GM18861 (cell line): Measurements from ENCODE around the gene SP7.
"Not testable (repeated sequence)": the region's sequence is repeated elsewhere in the genome, so short reads cannot be mapped to it uniquely, and the experiment has no call there.

Source experiments
- ATAC-seq: cut with Tn5 transposase; IDR thresholded peaks from one replicate; pipeline ENCODE4 v1.9.1; 2021; ENCODE audit not compliant: unreplicated experiment

Gene SP7

DNA sequence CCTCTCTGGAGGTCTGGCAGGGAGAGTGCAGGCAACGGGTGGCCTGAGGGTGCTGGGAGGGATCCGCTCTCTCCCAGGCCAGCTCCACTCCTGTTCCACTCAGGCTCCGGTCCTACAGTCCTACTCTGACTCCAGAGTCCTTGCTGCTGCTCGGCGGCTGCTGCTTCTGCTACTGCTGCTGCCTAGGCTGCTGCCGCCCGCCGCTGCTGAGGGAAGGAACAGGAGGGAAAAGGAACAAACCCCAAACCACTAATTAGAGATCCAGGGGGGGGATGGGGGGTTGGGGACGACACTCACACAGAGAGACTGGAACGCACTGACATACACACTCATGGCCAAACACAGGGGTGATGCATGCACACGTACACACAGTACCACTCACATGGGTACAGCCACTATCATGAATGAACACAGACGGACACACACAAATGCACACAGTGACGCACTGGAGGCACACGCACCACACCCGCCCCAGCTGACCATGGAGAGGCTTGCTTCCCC, at the start of gene SP7:
SP7 (minus strand) TSS at position 174 of the 501 bp plus-strand sequence. CDS start 708 bp downstream, outside the sequence.
- ATAC-seq = no peak

DNA sequence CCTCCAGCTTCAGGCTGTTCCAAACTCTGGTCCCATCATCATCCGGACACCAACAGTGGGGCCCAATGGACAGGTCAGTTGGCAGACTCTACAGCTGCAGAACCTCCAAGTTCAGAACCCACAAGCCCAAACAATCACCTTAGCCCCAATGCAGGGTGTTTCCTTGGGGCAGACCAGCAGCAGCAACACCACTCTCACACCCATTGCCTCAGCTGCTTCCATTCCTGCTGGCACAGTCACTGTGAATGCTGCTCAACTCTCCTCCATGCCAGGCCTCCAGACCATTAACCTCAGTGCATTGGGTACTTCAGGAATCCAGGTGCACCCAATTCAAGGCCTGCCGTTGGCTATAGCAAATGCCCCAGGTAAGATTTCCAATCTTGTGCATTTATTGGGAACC, 47.1 kb upstream of the SP7 start:
- no peak for ATAC-seq

DNA sequence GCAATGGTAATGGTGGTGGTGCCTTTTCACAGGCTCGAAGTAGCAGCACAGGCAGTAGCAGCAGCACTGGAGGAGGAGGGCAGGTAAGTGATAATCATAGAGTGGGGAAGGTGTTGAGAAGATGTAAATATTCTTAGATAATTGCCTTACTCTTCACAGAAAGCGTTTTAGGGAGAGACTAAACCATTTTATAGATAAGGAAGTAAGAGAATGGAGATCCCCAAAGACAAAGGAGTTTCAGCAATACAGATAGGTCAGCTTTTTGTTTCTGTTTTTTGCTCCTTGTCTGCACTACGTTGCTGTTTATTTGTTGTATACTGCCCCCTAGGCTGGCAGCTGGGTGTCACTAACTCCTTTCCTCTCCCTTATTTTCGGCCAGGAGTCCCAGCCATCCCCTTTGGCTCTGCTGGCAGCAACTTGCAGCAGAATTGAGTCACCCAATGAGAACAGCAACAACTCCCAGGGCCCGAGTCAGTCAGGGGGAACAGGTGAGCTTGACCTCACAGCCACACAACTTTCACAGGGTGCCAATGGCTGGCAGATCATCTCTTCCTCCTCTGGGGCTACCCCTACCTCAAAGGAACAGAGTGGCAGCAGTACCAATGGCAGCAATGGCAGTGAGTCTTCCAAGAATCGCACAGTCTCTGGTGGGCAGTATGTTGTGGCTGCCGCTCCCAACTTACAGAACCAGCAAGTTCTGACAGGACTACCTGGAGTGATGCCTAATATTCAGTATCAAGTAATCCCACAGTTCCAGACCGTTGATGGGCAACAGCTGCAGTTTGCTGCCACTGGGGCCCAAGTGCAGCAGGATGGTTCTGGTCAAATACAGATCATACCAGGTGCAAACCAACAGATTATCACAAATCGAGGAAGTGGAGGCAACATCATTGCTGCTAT, 45.8 kb upstream of the SP7 start:
- no peak for ATAC-seq

DNA sequence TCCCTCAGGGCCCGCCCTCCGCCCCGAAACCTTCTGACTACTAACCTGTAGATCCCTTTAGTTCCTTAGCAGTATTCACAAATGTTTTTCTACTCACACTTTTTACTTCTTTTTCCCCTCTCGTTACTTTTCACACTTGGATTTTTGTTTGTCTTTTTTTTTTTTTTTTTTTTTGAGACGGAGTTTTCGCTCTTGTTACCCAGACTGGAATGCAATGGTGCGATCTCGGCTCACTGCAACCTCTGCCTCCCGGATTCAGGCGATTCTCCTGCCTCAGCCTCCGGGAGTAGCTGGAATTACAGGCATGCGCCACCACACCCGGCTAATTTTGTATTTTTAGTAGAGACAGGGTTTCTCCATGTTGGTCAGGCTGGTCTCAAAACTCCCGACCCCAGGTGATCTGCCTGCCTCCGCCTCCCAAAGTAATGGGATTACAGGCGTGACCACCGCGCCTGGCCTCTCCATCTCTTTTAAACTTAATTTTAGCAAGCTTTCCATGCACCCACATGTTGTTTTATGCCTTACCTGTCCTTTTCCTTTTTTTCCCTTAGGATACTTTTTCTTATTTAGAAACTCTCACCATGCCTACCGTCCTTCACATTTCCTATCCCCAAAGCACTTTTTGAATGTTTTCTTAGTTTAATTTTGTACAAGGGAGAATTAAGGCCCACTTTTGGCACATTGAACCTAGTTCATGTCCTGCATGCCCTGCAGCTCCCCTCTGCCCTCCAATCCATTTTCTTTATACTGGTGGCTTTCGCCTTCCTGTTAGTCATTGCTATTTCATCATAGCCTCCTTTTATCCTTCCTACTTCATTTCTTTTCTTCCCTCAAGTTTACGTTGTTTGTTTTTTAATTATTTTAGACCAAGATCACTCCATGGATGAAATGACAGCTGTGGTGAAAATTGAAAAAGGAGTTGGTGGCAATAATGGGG, 44.9 kb upstream of the SP7 start:
- no peak for ATAC-seq

DNA sequence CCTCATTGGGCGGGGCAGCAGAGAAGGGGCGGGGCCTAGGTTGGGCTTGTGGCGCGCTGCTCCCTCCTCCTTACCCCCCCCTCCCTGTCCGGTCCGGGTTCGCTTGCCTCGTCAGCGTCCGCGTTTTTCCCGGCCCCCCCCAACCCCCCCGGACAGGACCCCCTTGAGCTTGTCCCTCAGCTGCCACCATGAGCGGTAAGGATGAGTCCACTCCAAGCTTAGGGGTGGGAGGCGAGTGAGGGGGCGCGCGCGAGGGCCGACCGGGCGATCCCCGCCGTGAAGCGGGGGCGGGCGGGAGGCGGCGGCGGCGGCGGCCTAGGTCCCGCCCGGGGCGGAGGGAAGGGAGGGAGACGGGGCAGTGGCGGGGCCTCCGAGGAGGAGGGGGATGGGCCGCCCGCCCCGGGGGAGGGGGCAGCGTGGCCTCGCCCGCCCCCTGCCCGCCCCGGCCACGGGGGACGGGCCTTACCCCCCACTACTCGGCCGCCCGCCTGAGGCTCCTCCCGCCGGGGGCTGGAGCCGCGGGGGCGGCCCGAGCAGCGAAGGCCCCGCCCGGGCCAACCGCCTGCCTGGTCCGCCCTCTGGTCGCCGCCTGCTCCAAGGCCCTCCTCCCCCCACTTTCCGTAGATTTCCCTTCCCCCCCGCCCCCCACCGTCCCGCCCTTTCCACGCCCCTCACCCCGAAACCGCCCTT, 44.1 kb upstream of the SP7 start, which contains the start of gene SP1:
SP1 (plus strand) TSS at position 73 of the 690 bp plus-strand sequence; CDS start at position 189, 116 bp downstream.
- peak; percentile 24 for ATAC-seq

DNA sequence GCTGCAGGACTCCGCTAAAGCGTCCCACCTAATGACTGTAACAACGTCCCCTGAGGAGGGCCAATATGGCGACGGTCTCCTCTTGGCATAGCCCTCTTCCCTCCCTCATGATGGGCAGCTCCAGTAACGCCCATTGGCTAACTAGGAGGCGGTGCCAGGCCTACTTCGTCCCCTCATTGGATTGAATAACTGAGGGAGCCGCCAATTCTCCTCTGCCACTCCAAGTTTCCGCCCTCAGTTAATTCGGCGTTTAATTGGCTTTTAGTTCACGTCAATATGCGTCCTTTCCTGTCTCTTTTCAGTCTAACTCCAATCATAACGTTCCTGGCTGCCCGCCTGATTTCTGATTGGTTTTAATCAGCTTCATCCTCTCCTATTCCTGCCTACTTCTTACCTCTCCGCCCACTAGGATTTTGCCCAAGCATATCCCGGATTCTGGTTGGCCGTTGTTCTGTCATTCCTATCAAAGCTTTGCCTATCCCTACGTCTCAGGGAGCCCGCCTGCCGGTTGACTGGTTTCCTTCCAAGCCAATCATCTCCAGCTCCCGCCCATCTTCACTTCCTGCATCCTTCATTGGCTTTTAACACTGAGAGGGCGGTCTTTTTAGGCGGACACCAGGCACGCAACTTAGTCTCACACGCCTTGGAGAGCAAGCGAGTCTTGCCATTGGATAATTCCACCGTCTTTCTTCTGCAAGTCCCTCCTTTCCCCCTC, 43.4 kb upstream of the SP7 start:
- ATAC-seq = peak; percentile 61

DNA sequence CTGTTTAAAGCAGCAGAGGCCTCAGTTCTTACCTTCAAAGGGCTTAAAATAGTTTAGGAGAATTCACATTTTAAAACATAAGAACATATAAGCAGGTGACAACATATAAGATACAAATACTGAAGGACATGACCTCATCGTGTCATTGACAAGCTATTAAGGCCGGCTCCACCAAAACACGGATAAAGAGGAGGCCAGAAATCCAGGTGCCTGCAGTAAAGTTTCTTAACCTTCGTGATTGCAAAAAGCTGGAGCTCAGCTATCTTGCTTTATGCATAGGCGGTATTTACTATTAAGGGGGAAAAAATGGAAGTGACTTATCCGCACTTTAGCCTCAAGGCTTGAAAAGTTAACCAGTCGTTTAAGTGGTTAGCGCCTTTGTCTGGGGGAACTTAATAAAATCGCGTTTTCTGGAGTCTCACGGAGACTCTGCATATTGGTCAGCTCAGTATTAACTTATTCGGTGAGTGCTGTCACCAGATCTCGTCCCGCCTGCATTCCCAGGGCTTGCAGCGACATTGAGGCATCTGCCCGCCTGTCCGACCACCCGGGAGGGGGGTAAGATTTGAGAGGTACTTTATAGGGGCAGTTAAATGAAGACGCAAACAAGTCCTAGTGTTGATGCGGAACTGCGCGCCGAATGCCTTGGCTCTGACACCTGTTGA, 42.7 kb upstream of the SP7 start:
- no peak for ATAC-seq

DNA sequence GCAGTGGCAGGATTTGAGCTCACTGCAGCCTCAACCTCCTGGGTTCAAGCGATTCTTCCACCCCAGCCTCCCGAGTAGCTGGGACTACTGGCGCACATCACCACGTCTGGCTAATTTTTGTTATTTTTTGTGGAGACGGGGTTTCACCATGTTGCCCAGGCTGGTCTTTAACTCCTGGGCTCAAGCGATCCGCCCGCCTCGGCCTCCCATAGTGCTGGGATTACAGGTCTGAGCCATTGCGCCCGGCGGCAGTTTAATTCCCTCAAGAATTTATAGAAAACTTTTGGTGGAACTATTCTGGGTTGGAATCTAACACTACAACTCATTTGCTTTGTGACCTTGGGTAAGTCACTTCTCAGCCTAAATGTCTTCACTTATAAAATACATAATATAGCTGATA, 42.1 kb upstream of the SP7 start:
- no peak for ATAC-seq

DNA sequence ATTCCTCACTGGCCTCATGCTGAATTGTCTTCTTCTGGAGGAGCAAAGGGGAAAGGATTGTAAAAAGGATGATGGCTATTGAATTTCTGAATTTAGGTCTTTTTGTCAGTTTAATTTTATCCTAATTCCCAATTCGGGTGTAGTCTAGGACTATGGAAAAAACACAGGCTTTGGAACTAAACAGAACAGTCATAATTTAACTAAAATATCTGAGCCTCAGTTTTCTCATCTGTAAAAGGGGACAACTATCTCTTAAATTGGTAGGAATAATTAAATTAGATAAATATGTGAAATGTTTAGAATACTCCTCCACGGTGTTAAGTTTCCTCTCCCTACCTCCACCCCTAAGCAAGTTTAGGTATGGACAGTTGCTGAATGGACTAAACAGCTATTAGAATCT, 40.6 kb upstream of the SP7 start:
- ATAC-seq = no peak

DNA sequence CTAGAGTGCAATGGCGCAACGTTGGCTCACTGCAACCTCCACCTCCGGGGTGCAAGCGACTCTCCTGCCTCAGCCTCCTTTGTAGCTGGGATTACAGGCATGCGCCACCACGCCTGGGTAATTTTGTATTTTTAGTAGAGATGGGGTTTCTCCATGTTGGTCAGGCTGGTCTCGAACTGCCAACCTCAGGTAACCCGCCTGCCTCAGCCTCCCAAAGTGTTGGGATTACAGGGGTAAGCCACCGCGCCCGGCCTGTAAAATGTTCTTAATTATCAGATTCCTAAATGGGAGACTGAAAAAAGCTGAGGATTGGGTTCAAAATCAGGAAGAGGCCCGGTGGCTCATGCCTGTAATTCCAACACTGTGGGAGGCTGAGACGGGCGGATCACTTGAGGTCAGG, 38.1 kb upstream of the SP7 start:
- ATAC-seq = not testable (repeated sequence)

DNA sequence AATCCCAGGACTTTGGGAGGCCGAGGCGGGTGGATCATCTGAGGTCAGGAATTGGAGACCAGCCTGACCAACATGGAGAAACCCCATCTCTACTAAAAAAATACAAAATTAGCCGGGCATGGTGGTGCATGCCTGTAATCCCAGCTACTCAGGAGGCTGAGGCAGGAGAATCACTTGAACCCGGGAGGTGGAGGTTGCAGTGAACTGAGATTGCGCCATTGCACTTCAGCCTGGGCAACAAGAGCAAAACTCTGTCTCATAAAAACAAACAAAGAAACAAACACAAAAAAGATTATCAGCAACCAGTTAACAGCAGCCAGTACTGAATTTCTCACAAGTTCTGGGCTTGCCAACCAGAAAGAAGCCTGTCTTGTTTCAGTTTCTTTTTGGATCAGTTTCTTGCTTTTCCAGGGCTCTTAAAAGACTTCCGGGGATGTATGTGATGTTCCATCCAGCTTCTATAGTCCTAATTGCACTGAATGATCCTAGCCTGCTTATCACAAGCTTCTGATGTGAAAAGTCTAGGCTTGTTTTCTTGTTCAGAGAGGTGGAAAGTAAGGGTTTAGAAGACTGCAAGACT, 37.5 kb upstream of the SP7 start:
- not testable (repeated sequence) for ATAC-seq

DNA sequence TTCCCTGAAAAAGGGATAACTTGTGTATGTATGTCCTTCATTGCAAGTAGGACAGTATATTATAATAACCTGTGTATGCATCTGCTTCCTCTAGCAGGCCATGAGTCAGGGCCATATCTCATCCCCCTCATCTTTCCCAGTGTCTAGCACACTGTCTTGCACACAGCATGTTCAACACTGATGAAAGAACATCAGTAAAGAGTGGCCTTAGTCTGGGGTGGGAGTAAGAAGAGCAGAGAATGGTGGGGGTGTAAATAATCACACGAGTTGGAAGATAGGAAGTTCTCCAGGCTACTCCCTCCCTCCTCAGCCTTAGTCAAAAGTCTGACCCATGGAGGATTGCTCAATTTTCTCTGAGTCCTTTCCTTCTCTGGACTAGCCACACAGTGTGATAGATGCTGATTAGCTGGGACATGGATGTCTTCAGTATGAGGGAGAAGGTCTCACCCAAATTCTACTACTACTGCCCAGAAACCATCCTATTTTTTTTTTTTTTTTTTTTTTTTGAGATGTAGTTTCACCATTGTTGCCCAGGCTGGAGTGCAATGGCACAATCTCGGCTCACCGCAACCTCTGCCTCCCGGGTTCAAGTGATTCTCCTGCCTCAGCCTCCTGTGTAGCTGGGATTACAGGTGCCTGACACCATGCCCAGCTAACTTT, 29.2 kb upstream of the SP7 start:
- ATAC-seq = no peak

DNA sequence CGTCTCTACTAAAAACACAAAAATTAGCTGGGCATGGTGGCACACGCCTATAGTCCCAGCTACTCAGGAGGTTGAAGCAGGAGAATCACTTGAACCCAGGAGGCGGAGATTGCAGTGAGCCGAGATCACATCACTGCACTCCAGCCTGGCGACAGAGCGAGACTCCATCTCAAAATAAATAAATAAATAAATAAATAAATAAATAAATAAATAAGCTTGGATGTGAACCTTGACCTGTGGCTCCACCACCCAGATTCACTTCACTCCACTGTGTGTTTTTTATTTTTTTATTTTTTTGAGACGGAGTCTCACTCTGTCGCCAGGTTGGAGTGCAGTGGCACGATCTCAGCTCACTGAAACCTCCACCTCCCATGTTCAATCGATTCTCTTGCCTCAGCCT, 25.5 kb upstream of the SP7 start:
- ATAC-seq = not testable (repeated sequence)

DNA sequence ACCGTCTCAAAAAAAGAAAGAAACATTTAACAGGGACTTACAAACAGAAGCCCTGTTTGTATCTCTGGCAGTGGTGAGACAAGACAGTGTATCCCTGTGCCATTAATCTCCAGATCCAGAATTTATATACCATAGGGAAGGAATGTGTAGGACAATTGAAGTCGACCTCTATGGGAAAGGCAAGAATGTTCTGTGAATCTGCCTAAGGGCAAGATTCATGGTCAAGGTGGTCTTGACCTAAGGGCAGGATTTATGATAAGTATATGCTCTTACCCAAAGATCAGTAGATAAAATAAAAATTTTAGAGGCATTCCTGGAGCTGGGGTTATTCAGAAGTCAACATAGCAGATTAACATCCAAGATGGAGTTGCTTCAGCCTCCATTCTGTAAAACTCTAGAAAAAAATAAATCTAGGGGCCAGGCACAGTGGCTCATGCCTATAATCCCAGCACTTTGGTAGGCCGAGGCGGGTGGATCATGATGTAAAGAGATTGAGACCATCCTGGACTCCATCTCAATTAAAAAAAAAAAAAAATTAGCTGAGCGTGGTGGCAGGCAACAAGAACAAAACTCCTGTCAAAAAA, 22.8 kb upstream of the SP7 start:
- no peak for ATAC-seq

DNA sequence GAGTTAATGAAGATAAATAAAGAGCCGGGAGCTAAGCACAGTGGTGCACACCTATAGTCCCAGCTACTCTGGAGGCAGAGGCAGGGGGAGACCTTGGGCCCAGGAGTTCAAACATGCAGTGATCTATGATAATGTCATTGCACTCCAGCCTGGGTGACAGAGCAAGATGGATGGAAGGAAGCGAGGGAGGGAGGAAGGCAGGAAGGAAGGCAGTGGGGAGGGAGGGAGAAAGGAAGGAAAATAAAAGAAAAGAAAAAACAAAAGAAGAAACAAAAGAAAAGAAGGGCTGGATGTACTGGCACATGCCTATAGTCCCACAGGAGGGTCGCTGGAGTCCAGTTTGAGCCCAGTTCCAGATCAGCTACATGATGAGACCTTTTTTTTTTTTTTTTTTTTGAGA, 19.0 kb upstream of the SP7 start:
- no peak for ATAC-seq

DNA sequence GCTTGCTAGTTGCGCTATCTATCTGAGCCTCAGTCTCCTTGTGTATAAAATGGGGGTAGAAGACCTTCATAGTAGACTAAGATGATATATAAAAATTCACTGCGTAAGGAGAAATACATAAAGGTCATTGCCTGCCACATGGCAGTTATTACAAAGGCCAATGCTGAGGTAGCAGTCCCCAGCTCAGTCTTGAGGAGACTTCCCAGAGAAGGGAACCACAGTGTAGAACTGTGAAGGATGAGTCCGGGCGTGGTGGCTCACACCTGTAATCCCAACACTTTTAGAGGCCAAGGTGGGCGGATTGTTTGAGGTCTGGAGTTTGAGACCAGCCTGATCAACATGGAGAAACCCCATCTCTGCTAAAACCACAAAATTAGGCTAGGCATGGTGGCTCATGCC, 17.1 kb upstream of the SP7 start:
- ATAC-seq = no peak

DNA sequence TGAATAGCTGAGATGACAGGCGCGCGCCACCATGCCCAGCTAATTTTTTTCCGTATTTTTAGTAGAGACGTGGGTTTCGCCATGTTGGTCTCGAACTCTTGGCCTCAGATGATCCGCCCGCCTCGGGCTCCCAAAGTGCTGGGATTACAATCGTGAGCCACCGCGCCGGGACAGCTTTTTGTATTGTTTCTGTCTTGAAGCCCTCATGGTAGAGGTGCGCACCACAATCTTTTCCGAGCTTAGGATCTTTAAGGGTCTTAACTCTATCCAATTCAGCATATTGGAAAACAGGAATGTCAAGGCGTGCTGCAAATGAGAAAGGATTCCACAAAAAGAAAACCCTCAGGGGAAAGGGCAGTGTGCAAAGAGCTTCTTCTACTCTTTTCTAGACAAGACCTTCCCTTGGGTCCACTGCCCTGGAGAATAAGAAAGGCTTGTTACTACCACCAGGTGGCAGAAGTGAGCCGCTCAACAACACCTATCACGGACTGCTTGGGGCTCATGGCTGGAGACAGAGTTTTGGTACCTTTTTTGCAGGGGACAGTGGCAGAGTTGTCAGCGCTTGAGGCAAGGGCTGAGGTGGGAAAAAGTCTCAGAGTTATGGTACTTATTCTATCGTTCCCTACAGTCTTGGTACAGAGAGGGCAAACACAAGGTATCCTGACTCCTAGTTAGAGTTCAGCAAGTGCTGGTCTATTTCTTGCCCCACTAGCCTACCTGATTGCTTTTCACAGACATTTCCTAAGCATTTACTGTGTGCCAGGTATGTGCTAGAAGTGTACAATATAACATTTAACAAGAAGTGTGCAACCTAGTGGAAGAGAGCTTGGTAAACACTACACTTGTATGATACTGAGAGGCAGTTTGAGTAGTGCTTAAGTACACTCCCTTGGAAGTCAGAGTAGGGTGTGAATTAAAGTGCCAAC, 16.4 kb upstream of the SP7 start:
- ATAC-seq = no peak
